ENCODE results near the gene PRKAG2.

The PRKAG2 gene

GRCh38 chr7:151608031-151608551, 268.8 kb downstream of the PRKAG2 start:
- no peak overlapping the region for H3K27ac ChIP-seq
- no peak overlapping the region for H3K4me3 ChIP-seq
- no peak for TF ChIP-seq CTCF (IDR thresholded peaks at IDR 0.05)
- DNase-seq (ENCODE audit: low spot score), result no peak

GRCh38 chr7:151607464-151607867, 269.4 kb downstream of the PRKAG2 start:
- H3K4me3 ChIP-seq, result no peak overlapping the region
- DNase-seq (ENCODE audit: low spot score), result no peak
- H3K27ac ChIP-seq, result no peak overlapping the region
- no peak for TF ChIP-seq CTCF (IDR thresholded peaks at IDR 0.05)

- Histone ChIP-seq H3K4me3 (no peak overlapping the region), H3K27ac (no peak overlapping the region)
- DNase-seq (ENCODE audit: low spot score), result no peak
- no peak for TF ChIP-seq CTCF (IDR thresholded peaks at IDR 0.05)
These were observed 273.0 kb downstream of the PRKAG2 start for GRCh38 chr7:151603951-151604350.

- no peak overlapping the region for H3K4me3 ChIP-seq
- no peak for TF ChIP-seq CTCF (IDR thresholded peaks at IDR 0.05)
- no peak for DNase-seq (ENCODE audit: low spot score)
- no peak overlapping the region for H3K27ac ChIP-seq
These were observed 275.2 kb downstream of the PRKAG2 start for GRCh38 chr7:151601521-151602305.

- TF ChIP-seq CTCF (IDR thresholded peaks at IDR 0.05), result no peak
- DNase-seq (ENCODE audit: low spot score), result no peak
- no peak overlapping the region for H3K4me3 ChIP-seq
- H3K27ac ChIP-seq, result peak overlapping the region; percentile 80 to 87
These were observed 276.6 kb downstream of the PRKAG2 start for GRCh38 chr7:151600331-151600730.

- DNase-seq (ENCODE audit: low spot score), result no peak
- Histone ChIP-seq H3K4me3 (no peak overlapping the region), H3K27ac (peak overlapping the region; percentile 80 to 87)
- TF ChIP-seq CTCF (IDR thresholded peaks at IDR 0.05), result no peak
These were observed 277.3 kb downstream of the PRKAG2 start for GRCh38 chr7:151599401-151600227.

Measured in coronary artery (tissue), 2 donors.